GM21367 (cell line): ENCODE results near the gene INPP5A.
"Not testable (repeated sequence)": the region's sequence is repeated elsewhere in the genome, so short reads cannot be mapped to it uniquely, and the experiment has no call there.

Experiments
- ATAC-seq: cut with Tn5 transposase; IDR thresholded peaks from one replicate; pipeline ENCODE4 v1.9.1; 2021; ENCODE audit not compliant: unreplicated experiment

INPP5A gene

GRCh38 chr10:132806561-132807003 is 269.0 kb downstream of the INPP5A start:
- ATAC-seq: no peak

DNA sequence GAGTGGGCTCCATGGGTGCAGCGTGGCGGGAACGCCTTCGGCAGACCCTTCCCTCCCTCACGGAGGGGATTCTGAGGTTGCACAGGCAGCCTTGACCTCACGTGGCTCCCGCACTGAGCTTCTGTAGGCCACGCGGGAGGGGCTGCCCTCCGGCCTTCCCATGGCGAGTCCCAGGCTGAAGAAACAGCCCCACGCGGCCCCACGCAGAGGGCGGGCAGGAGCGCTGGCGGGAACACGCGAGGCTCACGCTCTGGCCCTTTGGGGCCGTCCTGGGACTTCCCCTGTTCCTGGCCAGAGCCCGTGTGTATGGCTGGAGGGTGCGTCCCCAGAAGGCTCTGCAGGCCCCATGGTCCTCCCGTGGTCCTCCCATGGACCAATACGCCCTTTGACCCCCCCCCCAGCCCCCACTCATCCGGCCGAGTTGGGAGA is 270.0 kb downstream of the INPP5A start:
- no peak for ATAC-seq

GRCh38 chr10:132808383-132809231 is 271.0 kb downstream of the INPP5A start:
- no peak for ATAC-seq

- ATAC-seq: no peak
Measured at GRCh38 chr10:132809232-132810140, 271.9 kb downstream of the INPP5A start.

GRCh38 chr10:132810141-132810806 is 272.7 kb downstream of the INPP5A start:
- no peak for ATAC-seq

DNA sequence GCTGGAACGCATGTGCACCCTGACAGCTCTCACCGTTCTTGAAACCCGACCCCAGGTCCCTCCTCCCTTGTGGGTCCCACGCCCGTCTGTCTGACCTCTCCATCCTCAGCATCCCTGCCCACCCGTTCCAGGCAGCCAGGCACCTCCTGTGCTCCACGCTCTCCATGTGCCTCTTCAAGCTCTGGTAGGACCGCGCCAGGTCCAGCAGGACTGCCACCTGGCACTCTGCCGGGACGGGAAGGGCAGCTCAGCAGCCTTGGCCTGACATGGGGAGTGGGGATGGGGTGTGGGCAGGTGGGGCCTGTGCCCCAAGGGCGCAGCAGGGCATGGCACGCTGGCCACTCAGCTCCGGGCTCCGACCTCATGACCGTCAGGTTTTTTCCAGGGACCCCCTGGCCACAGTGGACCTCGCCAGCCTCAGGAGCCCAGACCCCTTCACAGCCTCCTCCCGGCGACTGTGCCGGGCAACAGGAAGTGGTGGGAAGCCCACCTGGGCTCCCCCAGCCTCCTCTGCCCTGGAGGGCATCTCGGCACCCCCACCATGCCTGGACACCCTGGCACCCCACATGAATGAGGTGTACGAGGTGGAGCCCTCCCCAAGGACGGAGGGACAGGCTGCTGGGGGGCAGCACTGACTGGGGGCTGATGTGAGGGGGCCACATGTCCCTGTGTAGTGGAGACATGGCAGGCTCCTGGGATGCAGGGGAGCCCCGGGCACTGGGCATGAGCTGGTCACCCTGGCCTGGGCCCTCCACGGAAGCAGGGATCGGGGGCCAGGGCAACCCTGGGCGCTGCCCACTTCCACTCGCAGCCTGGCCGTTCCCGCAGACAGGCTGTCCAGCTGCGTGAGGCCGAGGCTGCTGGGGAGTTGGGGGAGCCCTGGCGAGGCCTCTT is 273.5 kb downstream of the INPP5A start:
- no peak for ATAC-seq

GRCh38 chr10:132811891-132812481 is 274.4 kb downstream of the INPP5A start:
- no peak for ATAC-seq

DNA sequence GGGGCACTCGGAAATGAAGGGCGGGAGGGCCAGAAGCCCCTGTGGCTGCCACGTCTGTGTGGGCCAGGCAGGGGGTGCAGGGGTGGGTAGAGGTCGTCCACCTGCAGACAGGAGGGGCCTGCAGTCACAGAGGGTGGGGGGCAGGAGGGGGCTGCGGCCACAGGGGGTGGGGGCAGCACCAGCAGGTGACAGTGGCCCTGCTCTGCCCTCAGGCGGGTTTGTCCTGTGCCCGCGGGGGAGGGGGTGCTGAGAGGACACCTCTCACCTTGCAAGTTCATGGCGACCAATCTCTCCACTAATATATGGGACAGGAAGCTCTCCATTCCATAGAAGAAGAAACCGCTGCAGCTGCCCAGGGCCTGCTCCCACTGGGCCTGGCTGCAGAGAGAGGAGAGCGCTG is 274.9 kb downstream of the INPP5A start:
- ATAC-seq: no peak

DNA sequence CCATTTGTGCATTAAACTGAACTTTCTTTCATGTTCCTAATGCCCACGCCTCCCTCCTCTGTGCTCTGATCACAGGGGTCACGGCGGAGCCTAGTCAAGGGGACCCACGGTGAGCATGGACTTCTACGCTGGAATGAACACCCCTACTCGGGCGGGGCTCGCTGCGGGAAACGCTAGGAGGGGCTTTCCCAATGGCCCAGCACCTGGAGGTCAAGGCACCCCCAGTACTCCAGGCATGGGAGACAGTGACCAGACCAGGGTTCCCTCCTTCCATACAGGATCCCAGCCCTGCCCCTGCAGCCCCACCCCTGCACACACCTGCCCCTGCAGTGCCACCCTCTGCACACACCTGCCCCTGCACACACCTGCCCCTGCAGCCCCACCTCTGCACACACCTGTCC is 275.4 kb downstream of the INPP5A start:
- ATAC-seq: no peak

DNA sequence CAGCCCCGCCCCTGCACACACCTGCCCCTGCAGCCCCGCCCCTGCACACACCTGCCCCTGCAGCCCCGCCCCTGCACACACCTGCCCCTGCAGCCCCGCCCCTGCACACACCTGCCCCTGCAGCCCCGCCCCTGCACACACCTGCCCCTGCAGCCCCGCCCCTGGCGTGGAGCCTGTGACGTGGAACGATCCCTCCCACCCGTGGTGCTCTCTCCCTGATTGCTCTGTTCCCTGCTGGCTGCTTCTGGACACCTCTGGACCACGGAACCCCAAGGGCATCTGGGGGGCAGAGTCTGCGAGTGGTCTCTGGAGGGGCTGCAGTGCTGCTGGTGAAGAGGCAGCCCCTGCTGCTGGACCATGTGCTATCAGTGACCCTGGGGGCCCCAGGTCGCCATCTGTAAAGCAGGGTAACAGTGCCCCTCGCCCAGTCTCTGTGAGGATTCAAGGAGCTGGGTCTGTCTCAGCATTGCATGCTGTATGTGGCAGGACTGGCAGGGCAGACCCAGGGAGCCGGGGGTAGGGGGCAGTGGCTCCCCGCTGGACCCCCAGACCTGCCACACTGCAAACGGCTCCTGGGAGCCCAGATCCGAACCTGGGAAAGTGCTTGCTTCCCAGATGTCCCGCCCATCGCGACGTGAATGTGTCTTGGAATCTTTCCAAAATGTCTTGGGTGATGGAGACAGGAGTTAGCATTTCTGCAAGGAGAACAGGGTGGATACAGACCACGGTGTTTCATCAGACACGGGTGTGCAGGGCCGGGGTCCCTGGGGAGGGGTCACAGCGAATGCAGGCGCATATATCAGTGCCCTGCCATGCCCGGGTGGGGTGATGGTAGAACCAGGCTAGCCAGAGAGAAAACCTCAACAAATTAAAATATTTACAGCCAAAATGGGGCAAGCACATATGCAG is 276.2 kb downstream of the INPP5A start:
- ATAC-seq: no peak

DNA sequence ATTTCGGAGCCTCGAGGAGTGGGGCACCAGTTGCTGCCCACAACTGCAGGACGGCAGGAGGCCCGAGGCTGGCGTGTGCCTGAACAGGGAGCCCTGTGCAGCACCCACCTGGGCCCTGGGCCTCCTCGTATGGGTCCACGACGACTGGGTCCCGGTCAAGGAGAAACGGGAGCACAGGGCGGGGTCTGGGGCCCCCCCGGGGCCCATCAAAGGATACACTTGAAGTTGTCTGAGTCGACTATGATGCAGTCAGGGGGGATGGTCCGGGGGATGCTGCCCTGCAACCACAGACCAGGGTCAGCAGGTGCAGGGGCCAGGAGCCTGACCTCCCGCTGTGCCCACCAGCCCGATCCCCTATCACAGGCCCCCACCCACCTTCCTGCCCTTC is 276.9 kb downstream of the INPP5A start:
- no peak for ATAC-seq

DNA sequence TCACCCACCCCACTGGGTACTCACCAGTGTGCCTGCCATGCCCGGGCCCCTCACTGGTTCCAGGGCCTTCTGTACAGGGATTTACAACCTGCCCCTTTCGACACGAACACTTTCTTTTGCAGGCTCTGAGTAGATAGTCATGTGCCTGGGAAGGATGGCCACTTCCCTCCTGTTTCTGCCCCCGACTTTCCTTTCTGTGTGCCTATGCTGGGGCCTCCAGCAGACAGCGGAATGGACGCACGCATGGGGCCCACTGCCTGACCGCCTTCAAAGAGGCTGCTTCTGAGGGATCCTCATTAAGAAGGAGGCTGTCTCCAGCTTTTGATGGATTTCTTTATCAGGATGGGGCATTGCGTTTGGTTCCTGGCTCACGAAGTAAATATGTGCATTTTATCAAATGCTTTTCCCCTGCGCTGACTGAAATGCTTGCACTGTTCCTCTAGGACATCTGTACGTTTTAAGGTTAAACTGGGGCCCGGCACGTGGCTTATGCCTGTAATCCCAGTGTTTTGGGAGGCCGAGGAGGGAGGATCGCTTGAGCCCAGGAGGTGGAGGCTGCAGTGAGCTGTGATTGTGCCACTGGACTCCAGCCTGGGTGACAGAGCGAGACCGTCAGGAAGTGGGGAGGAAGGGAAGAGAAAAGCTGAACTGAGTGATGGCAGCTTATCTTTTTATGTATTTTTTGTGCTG is 277.7 kb downstream of the INPP5A start:
- no peak for ATAC-seq

DNA sequence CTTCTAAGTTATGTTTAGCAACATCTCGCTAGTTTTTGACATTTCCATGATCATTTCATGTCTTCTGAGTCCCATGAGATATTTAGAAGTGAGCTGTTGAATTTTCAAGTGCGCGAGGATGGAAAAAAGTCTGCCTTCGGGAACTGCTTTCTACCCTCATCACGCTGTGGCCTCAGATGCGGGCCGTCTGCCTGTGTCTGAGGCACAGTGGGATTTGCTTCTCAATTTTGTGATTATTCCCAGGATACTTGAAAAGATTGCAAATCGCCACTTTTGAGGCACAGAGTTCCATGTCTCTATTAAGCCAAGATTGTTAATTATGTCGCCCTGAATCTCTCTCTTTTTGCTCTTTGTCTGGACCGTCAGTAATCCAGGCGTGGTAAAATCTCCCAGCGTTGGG is 279.1 kb downstream of the INPP5A start:
- no peak for ATAC-seq

DNA sequence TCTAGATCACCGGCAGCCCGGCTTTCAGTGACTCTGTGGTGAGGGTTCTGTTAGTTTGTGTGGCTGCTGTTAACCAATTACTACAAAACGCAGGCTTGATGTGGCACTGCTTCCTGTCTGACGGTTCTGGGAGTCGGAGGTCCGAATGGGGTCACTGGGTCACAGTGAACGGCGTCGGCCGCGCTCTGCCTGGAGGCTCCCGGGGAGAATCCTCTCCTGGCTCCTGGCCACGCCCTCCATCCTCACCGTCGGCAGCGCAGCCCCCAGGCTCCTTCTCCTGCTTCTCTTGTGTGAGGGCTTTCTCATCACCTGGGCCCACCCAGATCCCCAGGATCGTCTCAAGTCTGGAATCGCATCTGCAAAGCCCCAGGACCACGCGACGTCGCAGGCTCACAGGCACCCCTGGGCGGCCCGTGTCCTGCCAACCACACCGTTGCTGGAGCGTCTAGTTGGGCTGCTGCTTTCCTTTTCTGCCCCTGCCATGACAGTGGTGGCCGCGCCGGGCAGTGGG is 280.2 kb downstream of the INPP5A start:
- ATAC-seq: no peak

DNA sequence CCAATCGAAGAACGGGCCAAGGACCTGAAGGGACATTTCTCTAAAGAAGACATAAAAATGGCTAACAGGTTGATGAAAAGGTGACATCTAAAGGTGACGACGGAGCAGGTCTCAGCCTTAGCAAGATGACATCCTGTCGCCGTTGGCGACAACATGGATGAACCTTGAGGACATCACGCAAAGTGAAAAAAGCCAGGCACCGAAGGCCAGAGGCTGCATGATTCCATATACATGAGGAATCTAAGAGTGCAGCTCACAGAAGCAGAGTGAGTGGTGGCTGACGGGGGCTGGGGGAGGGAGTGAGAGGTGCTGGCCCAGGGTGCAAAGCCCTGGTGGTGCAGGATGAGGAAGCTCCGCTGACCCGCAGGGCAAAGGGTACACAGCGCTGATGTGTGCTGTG is 282.5 kb downstream of the INPP5A start:
- ATAC-seq: no peak

DNA sequence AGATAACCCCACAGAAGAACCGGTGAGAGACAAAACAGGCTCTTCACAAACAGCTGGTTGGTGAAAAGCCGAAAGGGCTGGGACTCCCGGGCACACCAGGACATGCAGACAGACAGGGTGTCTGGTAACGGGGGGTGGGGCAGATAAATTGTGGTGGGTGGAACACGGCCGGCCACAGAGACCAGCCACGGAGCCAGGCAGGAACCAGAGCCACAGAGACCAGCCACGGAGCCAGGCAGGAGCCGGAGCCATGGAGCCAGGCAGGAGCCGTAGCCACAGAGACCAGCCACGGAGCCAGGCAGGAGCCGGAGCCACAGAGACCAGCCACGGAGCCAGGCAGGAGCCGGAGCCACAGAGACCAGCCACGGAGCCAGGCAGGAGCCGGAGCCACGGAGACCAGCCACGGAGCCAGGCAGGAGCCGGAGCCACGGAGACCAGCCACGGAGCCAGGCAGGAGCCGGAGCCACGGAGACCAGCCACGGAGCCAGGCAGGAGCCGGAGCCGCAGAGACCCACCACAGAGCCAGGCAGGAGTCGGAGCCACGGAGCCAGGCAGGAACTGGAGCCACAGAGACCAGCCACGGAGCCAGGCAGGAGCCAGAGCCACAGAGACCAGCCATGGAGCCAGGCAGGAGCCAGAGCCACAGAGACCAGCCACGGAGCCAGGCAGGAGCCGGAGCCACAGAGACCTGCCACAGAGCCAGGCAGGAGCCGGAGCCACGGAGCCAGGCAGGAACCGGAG is 288.4 kb downstream of the INPP5A start:
- not testable (repeated sequence) for ATAC-seq
